Mononuclear cell (primary cell): ENCODE data around the gene TOLLIP. TPM values are rescaled to one million over a fixed set of nuclear protein-coding genes. Genes with fewer than 3 reads are reported as not detected.

Experiments
- H3K27me3 ChIP-seq: 2 replicates; pipeline ENCODE4 v1.6.0; 2011; ENCODE audit warnings: low read length, control low read depth; ENCODE audit not compliant: insufficient read depth
- H3K4me1 ChIP-seq: 2 replicates; pipeline ENCODE4 v1.5.1; 2011; ENCODE audit warnings: mild to moderate bottlenecking, low read length, control low read depth; ENCODE audit not compliant: insufficient read depth
- H3K4me3 ChIP-seq: 2 replicates; pipeline ENCODE4 v1.5.1; 2011; ENCODE audit warnings: mild to moderate bottlenecking, low read length, moderate library complexity
- H3K9me3 ChIP-seq: 2 replicates; pipeline ENCODE4 v1.5.1; 2011; ENCODE audit warnings: low read depth, mild to moderate bottlenecking, control low read depth, low read length
- total RNA-seq: library from RNA; depleted of rRNA; stranded (reverse); fragments of >200 nt; gene quantifications from one replicate; pipeline ENCODE4 v1.2.3, GENCODE V29; 2012

The TOLLIP gene
- total RNA-seq, 1 donor = 18.3 TPM

DNA sequence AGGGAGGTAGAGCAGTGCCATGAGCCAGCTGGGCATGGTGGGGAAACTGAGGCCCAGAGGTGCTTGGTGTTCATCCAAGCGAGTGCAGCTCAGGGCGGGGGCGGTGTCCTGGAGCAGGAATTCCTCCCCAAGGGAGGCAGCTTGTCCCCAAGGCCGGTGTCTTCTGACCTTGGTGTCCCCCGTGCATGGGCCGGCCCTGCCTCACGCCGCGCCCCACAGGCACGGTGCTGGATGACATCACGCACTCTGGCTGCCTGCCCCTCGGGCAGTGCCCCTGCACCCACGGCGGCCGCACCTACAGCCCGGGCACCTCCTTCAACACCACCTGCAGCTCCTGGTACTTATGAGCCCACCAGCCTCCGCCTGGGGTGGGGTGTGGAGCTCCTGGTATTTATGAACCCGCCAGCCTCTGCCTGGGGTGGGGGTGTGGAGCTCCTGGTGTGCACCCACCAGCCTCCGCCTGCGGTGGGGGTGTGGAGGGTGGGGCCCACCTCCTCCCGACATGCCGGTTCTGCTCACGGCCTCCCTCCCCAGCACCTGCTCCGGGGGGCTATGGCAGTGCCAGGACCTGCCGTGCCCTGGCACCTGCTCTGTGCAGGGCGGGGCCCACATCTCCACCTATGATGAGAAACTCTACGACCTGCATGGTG is 79.8 kb downstream of the TOLLIP start:
- Histone ChIP-seq H3K4me1 (no peaks in the 10 kb centered on the region), H3K4me3 (no peak overlapping the region), H3K27me3 (no peaks in the 10 kb centered on the region), H3K9me3 (no peaks in the 10 kb centered on the region)

DNA sequence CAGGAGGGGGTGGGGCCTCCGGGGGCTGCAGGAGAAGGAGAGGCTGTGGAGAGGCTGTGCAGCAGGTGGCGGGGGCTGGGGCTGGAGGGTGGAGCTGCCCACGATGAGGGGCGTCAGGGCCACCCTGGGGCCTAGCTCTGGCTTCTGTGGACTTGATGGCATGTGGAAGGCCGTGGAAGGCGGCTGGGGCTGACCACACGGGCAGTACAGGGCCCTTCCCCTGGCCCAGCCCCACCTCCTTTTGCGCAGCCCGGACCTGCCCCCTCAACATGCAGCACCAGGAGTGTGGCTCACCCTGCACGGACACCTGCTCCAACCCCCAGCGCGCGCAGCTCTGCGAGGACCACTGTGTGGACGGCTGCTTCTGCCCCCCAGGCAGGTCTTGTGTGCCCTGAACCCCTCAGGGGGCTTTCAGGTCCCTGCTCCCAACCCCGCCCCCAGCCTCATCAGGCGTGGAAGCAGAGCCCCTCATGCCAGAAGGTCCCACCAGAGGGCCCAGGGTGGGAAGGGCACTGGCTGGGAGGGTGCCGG is 80.4 kb downstream of the TOLLIP start:
- Histone ChIP-seq H3K4me1 (no peaks in the 10 kb centered on the region), H3K4me3 (no peak overlapping the region), H3K27me3 (no peaks in the 10 kb centered on the region), H3K9me3 (no peaks in the 10 kb centered on the region)

DNA sequence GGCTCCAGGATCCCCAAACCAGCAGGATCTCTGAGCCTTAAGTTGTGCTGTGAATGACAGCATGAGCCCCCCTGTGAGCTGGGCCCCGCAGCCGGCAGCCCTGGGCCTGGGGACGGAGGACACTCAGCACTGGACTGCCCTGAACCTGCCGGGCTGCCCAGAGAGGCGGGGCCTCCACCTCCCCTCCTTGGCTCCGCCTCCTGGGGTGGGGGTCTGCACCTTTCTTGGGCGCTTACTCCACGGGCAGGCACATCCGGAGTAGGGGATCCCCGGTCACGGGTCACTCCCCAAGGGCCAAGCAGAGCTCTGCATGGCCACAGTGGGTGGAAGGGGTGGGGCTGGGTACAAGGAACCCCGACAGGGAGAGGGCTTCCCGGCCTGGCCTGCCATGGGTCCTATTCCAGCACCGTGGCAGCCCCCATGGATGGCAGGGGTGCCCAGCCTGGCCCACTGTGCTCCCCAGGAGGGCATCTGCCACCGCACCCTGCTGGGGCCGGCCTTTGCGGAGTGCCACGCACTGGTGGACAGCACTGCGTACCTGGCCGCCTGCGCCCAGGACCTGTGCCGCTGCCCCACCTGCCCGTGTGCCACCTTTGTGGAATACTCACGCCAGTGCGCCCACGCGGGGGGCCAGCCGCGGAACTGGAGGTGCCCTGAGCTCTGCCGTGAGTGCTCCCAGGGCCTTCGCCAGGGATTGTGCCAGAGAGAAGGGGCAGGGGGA is 81.2 kb downstream of the TOLLIP start:
- Histone ChIP-seq H3K4me1 (no peaks in the 10 kb centered on the region), H3K27me3 (no peaks in the 10 kb centered on the region), H3K4me3 (no peak overlapping the region), H3K9me3 (no peaks in the 10 kb centered on the region)

DNA sequence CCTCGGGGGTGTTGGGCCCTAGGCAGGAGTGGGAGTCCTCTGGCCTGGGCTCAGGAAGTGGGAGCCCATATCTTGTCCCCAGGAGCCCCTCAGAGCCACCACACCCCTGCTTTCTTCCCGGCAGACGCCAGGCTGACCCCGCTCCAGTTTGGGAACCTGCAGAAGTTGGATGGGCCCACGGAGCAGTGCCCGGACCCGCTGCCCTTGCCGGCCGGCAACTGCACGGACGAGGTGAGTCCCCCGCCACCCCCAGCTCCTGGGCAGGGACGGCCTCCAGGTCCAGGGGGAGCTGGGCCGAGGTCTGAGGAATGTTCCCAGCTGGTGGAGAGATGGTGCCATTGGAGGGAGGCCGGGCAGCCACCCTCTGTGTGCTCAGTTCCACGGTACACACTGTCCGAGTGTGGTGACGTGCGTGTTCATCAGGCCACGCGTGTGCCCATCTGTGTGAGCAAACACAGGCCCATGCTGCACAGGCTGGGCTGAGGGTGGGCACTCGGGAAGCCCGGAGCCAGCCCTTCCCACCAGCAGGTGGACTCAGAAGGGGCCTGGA is 81.8 kb downstream of the TOLLIP start:
- Histone ChIP-seq H3K27me3 (no peaks in the 10 kb centered on the region), H3K4me3 (no peak overlapping the region), H3K4me1 (no peaks in the 10 kb centered on the region), H3K9me3 (no peaks in the 10 kb centered on the region)

DNA sequence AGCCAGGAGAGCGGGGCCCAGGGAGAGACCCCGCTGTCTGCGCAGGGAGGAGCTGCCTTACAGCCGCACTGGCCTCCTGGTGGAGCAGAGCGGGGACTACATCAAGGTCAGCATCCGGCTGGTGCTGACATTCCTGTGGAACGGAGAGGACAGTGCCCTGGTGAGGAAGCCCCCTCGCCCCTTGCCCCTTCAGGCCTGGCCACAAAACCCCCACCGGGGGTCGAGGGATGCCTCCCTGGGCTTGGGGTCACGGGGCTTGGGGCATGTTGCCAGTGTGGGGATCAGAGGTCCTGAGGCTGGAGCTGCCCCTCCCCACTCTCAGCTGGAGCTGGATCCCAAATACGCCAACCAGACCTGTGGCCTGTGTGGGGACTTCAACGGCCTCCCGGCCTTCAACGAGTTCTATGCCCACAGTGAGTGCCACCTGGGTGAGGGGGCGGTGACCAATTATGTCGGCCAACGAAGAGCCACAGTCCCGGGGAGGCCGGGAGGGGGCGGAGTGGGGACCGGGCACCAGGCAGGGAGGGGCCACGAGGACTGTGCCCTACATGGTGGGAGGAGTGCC is 82.4 kb downstream of the TOLLIP start:
- H3K27me3 ChIP-seq = no peaks in the 10 kb centered on the region
- H3K4me3 ChIP-seq = no peak overlapping the region

DNA sequence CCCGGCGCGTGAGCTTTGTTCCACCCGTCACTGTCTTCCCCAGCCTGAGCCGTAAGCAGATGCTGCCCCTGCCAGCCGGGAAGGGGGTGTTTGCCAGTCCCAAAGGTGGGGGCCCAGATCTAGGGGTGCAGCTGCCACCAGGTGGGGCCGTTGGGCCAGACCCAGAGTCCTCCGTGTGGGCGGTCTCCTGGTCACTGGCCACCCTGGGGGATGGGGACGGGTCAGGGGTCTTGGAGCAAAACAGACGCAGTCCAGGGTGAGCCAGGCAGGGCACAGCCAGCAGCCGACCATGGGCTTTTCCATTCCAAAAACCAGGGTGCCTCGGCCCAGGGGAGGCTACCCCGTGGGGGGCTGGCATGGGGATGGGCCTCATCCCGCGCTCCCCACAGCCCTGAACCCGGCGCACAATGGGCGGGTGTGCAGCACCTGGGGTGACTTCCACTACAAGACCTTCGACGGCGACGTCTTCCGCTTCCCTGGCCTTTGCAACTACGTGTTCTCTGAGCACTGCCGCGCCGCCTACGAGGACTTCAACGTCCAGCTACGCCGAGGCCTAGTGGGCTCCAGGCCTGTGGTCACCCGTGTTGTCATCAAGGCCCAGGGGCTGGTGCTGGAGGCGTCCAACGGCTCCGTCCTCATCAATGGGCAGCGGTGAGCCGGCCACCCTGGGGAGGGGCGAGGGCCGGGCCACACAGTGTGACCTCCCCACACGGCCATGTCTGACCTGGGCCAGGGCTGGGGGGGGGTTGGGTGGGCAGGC is 83.0 kb downstream of the TOLLIP start:
- Histone ChIP-seq H3K9me3 (no peaks in the 10 kb centered on the region), H3K4me3 (no peak overlapping the region), H3K27me3 (no peaks in the 10 kb centered on the region), H3K4me1 (no peaks in the 10 kb centered on the region)

More for the DNA sequence above, 82.4 kb downstream of the TOLLIP start:
- Histone ChIP-seq H3K4me1 (no peaks in the 10 kb centered on the region), H3K9me3 (no peaks in the 10 kb centered on the region)

DNA sequence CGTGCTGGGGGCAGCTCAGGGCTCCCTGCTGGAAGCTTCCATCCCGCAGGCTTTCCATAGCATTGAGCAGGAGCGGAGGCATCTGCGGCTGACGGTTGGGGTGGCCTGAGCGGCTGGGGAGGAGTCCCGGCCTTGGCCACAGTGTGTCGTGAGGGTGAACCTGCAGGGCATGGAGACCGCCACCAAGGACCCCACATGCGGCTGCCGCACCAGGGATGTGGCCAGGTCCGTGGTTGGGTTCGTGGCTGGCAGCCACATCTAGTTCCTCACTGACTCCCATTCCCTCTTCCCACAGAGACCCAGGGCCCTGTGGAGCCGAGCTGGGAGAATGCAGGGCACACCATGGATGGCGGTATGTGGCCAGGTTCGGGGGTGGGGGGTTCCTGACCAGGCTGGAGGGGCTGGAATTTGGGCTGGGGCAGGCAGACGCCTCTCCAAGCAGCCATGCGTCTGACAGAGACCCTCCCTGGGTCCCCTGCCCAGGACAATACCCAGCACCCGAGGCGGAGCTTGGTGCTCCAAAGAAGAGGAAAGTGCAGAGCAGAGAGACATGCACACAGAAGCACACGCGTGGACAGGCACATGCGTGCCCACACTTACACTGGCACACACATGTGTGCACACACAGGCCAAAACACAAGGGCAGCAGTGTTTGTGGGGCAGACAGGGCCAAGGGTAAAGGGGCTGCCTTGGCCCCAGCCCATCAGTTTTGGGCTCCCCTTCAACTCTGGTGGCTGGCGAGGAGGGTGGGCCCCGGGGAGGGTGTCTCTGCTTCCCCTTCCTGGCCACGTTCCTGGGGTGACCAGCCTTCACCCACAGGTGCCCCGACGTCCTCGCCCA is 83.8 kb downstream of the TOLLIP start:
- Histone ChIP-seq H3K27me3 (no peaks in the 10 kb centered on the region), H3K9me3 (no peaks in the 10 kb centered on the region), H3K4me3 (no peak overlapping the region), H3K4me1 (no peaks in the 10 kb centered on the region)

DNA sequence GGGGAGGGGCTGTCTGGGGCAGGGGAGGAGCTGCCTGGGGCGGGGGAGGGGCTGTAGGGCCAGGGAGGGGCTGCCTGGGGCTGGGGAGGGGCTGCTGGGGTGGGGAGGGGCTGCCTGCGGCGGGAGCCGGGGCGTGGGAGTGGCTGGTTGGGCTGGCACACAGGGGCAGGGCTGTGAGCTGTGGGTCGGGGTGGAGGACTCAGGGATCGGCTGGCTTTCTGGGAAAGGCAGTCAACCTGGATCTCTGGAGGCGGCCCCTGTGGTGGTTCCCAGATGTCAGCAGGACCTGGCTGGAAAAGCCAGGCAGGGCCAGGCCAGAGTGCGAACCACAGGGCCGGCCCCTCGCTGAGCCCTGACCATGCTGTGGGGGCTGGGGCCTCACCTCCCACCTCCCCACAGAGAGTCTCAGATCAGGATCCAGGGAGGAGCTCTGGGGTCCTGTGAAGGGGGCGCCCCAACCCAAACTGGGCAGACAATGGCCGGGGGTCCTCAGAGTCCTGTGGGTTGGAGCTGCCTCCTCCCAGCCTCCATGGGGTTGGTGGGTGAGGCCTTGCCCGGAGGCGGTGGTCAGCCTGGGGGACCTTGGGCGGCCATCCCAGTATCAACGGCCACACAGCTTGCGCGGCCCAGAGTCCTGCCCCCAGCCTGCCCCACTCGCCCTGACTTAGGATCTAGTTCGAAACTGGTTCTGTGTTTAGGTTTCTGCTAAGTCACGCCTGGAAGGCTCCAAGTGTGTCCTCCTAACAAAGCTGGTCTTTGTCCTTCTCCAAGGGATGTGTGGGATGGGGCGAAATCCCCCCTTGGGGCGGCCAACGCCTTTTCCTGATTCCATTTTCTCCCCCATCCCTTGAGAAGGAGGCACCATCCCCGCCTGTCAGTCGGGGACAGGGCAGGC is 84.7 kb downstream of the TOLLIP start:
- Histone ChIP-seq H3K27me3 (no peaks in the 10 kb centered on the region), H3K9me3 (no peaks in the 10 kb centered on the region), H3K4me1 (no peaks in the 10 kb centered on the region), H3K4me3 (no peak overlapping the region)

Other genes with a start within 250 kb of the TOLLIP start
- gene MUC2, start 234.8 kb downstream of the TOLLIP start, total RNA-seq = not detected
- under 0.01 TPM for gene MUC5AC, start 151.7 kb downstream of the TOLLIP start, total RNA-seq
- under 0.01 TPM for gene MUC5B, start 86.6 kb downstream of the TOLLIP start, total RNA-seq
- 0.10 TPM for gene BRSK2, start 80.3 kb upstream of the TOLLIP start, total RNA-seq
- gene MOB2, start 177.1 kb upstream of the TOLLIP start, total RNA-seq = 20.7 TPM